ENCODE measurements around the gene NAXE. TPM values are rescaled to one million over a fixed set of nuclear protein-coding genes. Genes with fewer than 3 reads are reported as not detected.

Gene NAXE
- total RNA-seq, 1 donor from 2014 or later, result 99.1 TPM

- H3K9me3 Mint-ChIP-seq, result no peaks in the 10 kb centered on the region
- H3K27ac Mint-ChIP-seq, result no peak overlapping the region
- TF ChIP-seq CTCF (IDR thresholded peaks at IDR 0.05; ENCODE audit: unreplicated experiment), result no peak
- no peak overlapping the region for H3K4me3 Mint-ChIP-seq
- H3K27me3 Mint-ChIP-seq (ENCODE audit: low read depth), result no peaks in the 10 kb centered on the region
- no peak for DNase-seq (ENCODE audit: low spot score in 2 of 2, unreplicated experiment in 2 of 2)
- peaks cover 15% of the 10 kb centered on the region for H3K36me3 Mint-ChIP-seq
- H3K4me1 Mint-ChIP-seq, result no peaks in the 10 kb centered on the region
Measured at GRCh38 chr1:156559086-156559796, 32.3 kb upstream of the NAXE start.

DNA sequence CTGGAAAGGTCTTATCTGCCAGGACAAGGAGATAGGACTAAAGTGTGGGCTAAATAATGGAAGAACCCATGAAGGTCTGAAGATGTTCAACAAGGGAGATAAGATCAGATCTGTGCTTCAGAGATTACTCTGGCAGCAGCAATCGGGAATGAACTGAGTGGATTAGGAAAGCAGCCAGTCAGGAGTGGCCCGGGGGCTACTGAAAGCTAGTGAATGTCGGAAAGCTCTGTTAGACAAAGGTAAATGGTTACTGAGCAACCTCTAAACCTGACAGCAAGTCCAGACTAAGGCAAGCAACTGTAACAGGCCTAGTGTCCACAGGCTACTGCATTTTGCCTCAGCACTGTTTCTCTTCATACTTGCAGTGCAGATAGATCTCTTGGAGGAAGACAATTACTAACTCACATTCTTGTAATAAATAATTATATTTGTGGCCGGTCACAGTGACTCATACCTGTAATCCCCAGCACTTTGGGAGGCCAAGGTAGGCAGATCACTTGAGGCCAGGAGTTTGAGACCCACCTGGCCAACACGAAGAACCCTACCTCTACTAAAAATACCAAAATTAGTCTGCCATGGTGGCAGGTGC, 31.7 kb upstream of the NAXE start:
- TF ChIP-seq CTCF (IDR thresholded peaks at IDR 0.05; ENCODE audit: unreplicated experiment), result no peak
- no peak for DNase-seq (ENCODE audit: low spot score in 2 of 2, unreplicated experiment in 2 of 2)
- Mint-ChIP-seq H3K36me3 (peaks cover 16% of the 10 kb centered on the region), H3K9me3 (no peaks in the 10 kb centered on the region), H3K27ac (no peak overlapping the region), H3K4me3 (no peak overlapping the region), H3K27me3 (ENCODE audit: low read depth) (no peaks in the 10 kb centered on the region), H3K4me1 (no peaks in the 10 kb centered on the region)

DNA sequence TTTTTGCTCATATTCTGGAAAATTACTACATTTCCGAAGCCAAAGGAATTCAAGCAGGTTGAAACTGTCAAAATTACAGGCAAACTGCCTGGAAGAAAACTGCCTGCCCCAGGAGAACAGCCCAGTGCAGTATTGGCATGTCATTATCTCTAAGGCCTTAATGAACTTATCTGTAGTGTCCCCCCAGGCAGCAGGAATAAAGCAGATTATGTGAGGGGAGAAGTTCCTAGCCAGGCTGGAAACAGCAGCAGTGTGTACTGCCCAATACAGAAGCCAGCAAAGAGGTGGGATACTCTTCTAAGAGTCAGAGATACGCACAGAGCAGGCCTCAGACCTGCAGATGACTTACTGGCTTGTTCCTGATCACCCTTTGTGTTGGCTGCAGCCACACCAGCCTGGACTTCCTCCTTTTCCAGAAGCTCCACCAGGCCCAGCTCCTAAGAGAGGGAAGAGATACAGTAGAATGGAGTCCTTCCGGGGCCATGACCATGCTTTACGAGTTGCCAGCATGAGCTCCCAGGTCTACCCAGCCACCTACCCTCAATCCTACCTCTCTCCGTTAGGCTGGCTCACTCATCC, 30.9 kb upstream of the NAXE start:
- peaks cover 16% of the 10 kb centered on the region for H3K36me3 Mint-ChIP-seq
- no peak for DNase-seq (ENCODE audit: low spot score in 2 of 2, unreplicated experiment in 2 of 2)
- no peak for TF ChIP-seq CTCF (IDR thresholded peaks at IDR 0.05; ENCODE audit: unreplicated experiment)
- no peaks in the 10 kb centered on the region for H3K9me3 Mint-ChIP-seq
- no peak overlapping the region for H3K27ac Mint-ChIP-seq
- no peaks in the 10 kb centered on the region for H3K4me1 Mint-ChIP-seq
- H3K4me3 Mint-ChIP-seq, result no peak overlapping the region
- H3K27me3 Mint-ChIP-seq (ENCODE audit: low read depth), result no peaks in the 10 kb centered on the region

GRCh38 chr1:156565519-156565918, 26.1 kb upstream of the NAXE start:
- no peak overlapping the region for H3K4me3 Mint-ChIP-seq
- no peaks in the 10 kb centered on the region for H3K9me3 Mint-ChIP-seq
- no peak for DNase-seq (ENCODE audit: low spot score in 2 of 2, unreplicated experiment in 2 of 2)
- peaks cover 15% of the 10 kb centered on the region for H3K36me3 Mint-ChIP-seq
- H3K4me1 Mint-ChIP-seq, result no peaks in the 10 kb centered on the region
- no peaks in the 10 kb centered on the region for H3K27me3 Mint-ChIP-seq (ENCODE audit: low read depth)
- no peak for TF ChIP-seq CTCF (IDR thresholded peaks at IDR 0.05; ENCODE audit: unreplicated experiment)
- H3K27ac Mint-ChIP-seq, result no peak overlapping the region

DNA sequence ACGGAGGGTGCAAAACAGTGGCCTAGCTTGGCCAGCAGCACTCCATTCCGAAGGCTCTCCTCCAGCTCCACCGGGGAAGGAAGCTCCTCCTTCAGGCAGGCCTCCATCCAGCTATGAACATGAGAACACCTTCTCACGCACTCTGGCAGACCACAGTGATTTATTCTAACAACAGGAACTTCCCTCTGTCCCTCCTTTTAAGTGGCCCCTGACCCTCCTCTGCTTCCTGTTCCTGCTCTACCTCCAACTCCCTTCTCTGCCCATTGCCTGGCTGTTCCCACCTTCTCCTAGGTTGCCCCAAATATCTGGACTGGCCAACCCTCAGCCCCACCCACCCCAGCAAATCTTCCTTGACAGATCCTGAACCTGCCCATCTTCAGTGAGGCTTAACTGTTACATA, 25.1 kb upstream of the NAXE start:
- Mint-ChIP-seq H3K4me3 (no peak overlapping the region), H3K27me3 (ENCODE audit: low read depth) (no peaks in the 10 kb centered on the region), H3K27ac (no peak overlapping the region), H3K9me3 (no peaks in the 10 kb centered on the region), H3K4me1 (peaks cover 8% of the 10 kb centered on the region), H3K36me3 (peaks cover 15% of the 10 kb centered on the region)
- DNase-seq (ENCODE audit: low spot score in 2 of 2, unreplicated experiment in 2 of 2), result no peak
- TF ChIP-seq CTCF (IDR thresholded peaks at IDR 0.05; ENCODE audit: unreplicated experiment), result no peak
